ENCODE data around the gene WBP1L.
"Not testable (repeated sequence)": the region's sequence is repeated elsewhere in the genome, so short reads cannot be mapped to it uniquely, and the experiment has no call there.

WBP1L gene

DNA sequence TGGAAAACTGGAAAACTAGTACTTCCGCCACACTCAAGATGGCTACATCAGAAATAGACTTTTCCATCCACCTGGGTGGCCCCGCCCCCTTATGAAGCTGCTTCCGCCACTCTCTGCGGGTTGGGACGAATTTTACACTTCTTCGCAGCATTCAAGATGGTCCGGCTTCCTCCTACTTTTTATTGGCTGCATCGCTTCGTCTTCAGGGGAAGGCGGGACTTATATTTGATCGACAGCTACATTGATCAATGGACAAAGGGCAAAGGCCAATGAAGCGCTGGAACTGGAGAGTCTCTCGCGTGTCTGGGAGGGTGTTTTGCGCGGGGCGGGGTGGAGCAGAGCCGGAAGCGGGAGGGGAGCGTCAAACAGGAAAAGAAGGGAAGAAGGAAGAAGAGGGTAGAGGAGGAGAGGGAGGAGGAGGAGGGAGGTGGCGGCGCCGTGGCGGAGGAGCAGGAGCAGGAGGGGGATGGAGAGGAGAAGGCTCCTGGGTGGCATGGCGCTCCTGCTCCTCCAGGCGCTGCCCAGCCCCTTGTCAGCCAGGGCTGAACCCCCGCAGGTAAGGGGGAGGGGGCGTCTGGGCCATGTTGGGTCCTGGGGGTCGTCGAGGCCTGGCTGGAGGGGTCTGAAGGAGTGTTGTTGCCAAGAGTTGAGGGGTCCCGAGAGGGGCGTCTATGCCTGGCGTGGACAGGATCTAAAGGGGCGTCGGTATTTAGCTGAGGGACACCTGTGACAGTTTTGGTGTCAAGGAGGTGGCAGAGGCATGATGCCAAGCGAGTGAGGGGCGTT lies at the start of gene WBP1L:
Gene WBP1L, plus strand, starts transcription at position 361 of the 786 bp plus-strand sequence. Its CDS starts 106 bp downstream, at position 467.
- TF ChIP-seq, protein P1, sequence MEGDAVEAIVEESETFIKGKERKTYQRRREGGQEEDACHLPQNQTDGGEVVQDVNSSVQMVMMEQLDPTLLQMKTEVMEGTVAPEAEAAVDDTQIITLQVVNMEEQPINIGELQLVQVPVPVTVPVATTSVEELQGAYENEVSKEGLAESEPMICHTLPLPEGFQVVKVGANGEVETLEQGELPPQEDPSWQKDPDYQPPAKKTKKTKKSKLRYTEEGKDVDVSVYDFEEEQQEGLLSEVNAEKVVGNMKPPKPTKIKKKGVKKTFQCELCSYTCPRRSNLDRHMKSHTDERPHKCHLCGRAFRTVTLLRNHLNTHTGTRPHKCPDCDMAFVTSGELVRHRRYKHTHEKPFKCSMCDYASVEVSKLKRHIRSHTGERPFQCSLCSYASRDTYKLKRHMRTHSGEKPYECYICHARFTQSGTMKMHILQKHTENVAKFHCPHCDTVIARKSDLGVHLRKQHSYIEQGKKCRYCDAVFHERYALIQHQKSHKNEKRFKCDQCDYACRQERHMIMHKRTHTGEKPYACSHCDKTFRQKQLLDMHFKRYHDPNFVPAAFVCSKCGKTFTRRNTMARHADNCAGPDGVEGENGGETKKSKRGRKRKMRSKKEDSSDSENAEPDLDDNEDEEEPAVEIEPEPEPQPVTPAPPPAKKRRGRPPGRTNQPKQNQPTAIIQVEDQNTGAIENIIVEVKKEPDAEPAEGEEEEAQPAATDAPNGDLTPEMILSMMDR (IDR thresholded peaks at IDR 0.05): no peak
- peak within 1 kb of the TSS; percentile 97 for H3K4me3 Mint-ChIP-seq
- peaks cover 8% of the 10 kb centered on the region for H3K36me3 Mint-ChIP-seq (ENCODE audit: low read depth)
- peak within 1 kb of the TSS; percentile 31 for H3K27ac Mint-ChIP-seq
- H3K27me3 Mint-ChIP-seq (ENCODE audit: low read depth, poor library complexity): peaks cover 2% of the 10 kb centered on the region
- DNase-seq: peak; percentile 91
- H3K9me3 Mint-ChIP-seq: no peaks in the 10 kb centered on the region
- peaks cover 49% of the 10 kb centered on the region for H3K4me1 Mint-ChIP-seq

DNA sequence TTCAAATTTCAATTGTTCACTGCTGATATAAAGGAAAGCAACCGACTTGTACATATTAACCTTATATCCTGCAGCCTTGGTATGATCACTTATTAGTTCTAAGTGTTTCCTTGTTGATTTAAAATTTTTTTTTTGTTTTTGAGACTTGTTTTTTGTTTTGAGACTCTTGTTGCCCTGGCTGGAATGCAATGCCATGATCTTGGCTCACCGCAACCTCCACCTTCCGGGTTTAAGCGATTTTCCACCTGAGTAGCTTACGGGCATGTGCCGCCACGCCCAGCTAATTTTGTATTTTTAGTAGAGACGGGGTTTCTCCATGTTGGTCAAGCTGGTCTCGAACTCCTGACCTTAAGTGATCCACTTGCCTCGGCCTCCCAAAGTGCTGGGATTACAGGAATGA lies 48.3 kb upstream of the WBP1L start:
- not testable (repeated sequence) for H3K4me3 Mint-ChIP-seq; H3K27me3 Mint-ChIP-seq (ENCODE audit: low read depth, poor library complexity); H3K9me3 Mint-ChIP-seq; H3K4me1 Mint-ChIP-seq; DNase-seq
- Mint-ChIP-seq H3K36me3 (ENCODE audit: low read depth) (peaks cover 52% of the 10 kb centered on the region), H3K27ac (peak overlapping the region; percentile 45)

DNA sequence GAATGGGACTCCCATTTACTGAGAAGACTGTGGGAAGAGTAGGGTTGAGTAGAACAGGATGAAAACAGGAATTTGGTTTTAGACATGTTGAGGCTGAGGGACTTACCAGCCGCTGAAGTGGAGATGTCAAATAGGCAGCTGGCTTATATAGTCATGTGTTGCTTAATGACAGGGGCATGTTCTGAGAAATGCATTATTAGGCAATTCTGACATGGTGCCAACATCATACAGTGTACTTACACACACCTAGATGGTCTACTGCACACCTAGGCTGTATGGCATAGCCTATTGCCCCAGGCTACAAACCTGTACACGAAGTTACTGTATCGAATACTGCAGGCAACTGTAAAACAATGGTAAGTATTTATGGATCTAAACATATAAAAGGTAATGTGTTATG lies 47.0 kb upstream of the WBP1L start:
- TF ChIP-seq, protein P1 (IDR thresholded peaks at IDR 0.05): no peak
- no peak overlapping the region for H3K27ac Mint-ChIP-seq
- no peak for DNase-seq
- no peaks in the 10 kb centered on the region for H3K27me3 Mint-ChIP-seq (ENCODE audit: low read depth, poor library complexity)
- H3K4me1 Mint-ChIP-seq: no peaks in the 10 kb centered on the region
- H3K4me3 Mint-ChIP-seq: no peak overlapping the region
- peaks cover 52% of the 10 kb centered on the region for H3K36me3 Mint-ChIP-seq (ENCODE audit: low read depth)
- no peaks in the 10 kb centered on the region for H3K9me3 Mint-ChIP-seq

DNA sequence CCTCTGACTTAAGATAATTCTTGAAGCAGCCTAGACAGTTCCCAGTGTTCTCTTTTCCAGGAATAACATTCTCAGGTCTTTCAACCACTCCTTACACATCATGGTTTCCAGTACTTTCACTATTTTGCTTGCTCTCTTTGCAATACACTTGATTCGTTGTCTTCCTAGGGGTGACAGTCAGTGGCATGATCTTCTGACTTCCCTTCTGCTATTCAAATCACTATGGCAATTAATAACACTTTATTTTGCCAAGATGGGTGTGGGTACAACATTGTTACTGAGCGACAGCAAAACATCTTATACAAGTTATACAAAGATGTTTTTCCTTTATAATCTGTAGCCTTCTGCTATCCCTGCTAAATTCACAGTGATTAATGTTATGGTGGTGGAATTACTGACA lies 44.9 kb upstream of the WBP1L start:
- TF ChIP-seq, protein P1 (IDR thresholded peaks at IDR 0.05): no peak
- Mint-ChIP-seq H3K27me3 (ENCODE audit: low read depth, poor library complexity) (no peaks in the 10 kb centered on the region), H3K4me3 (no peak overlapping the region), H3K9me3 (no peaks in the 10 kb centered on the region), H3K4me1 (no peaks in the 10 kb centered on the region), H3K27ac (no peak overlapping the region), H3K36me3 (ENCODE audit: low read depth) (peaks cover 52% of the 10 kb centered on the region)
- DNase-seq: no peak

DNA sequence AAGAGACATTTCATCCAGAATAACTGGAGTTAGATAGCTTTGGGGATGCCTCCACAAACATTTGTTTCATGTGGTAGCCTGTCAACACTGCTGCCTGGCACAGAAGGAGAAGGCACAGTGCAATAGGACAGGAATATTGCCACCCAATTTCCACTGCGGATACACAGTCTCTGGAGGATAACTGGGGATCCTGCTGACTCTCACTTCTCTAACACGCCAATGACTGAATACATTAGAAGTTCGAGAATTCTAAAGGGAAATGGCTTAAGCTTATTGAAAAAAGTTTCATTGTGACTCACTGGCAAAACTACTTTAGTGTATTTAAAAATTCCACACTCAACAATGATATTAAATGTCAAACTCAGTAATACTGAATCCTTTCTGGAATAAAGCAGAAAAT lies 42.5 kb upstream of the WBP1L start:
- no peak for DNase-seq
- TF ChIP-seq, protein P1 (IDR thresholded peaks at IDR 0.05): no peak

DNA sequence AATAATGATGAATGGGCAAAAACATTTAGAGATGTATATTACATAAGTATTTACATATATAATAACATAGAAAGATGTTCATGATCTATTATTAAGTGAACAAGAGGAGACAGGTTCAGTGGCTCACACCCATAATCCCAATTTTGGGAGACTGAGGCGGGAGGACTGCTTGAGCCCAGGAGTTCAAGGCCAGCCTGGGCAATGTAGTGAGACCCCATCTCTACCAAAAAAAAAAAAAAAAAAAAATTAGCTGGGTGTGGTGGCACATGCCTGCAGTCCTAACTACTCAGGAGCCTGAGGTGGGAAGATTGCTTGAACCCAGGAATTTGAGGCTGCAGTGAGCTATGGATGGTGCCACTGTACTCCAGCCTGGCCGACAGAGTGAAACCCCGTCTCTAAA lies 42.0 kb upstream of the WBP1L start:
- Mint-ChIP-seq H3K36me3 (ENCODE audit: low read depth) (peaks cover 38% of the 10 kb centered on the region), H3K27ac (no peak overlapping the region), H3K4me3 (no peak overlapping the region), H3K27me3 (ENCODE audit: low read depth, poor library complexity) (no peaks in the 10 kb centered on the region), H3K9me3 (no peaks in the 10 kb centered on the region), H3K4me1 (no peaks in the 10 kb centered on the region)
- TF ChIP-seq, protein P1 (IDR thresholded peaks at IDR 0.05): no peak
- no peak for DNase-seq

More for the DNA sequence above, 42.5 kb upstream of the WBP1L start:
- no peaks in the 10 kb centered on the region for H3K9me3 Mint-ChIP-seq
- no peak overlapping the region for H3K27ac Mint-ChIP-seq
- no peaks in the 10 kb centered on the region for H3K4me1 Mint-ChIP-seq
- H3K36me3 Mint-ChIP-seq (ENCODE audit: low read depth): peaks cover 43% of the 10 kb centered on the region
- no peaks in the 10 kb centered on the region for H3K27me3 Mint-ChIP-seq (ENCODE audit: low read depth, poor library complexity)
- no peak overlapping the region for H3K4me3 Mint-ChIP-seq

Measured in nephron progenitor cell (in vitro differentiated cells).